Muscle layer of colon (tissue), 2 donors: ENCODE data around the gene KREMEN1.

Source experiments
- H3K27ac ChIP-seq: one replicate; pipeline ENCODE4 v1.7.0; 2013; ENCODE audit warnings: low read depth, mild to moderate bottlenecking, low read length, moderate library complexity
- H3K27me3 ChIP-seq, 2 donors: one replicate each; pipeline ENCODE4 v1.7.0; 2013; ENCODE audit warnings: low read length in 2 of 2, mild to moderate bottlenecking in 2 of 2; ENCODE audit not compliant: insufficient read depth in 2 of 2, control insufficient read depth in 1 of 2
- H3K36me3 ChIP-seq: one replicate; pipeline ENCODE4 v1.7.0; 2013; ENCODE audit warnings: mild to moderate bottlenecking, low read length; ENCODE audit not compliant: insufficient read depth
- H3K4me1 ChIP-seq: one replicate; pipeline ENCODE4 v1.7.0; 2013; ENCODE audit warnings: mild to moderate bottlenecking, low read length; ENCODE audit not compliant: insufficient read depth
- H3K4me3 ChIP-seq, 2 donors: one replicate each; pipeline ENCODE4 v1.7.0; 2013; ENCODE audit warnings: low read length in 2 of 2, low read depth in 1 of 2, mild to moderate bottlenecking in 1 of 2, moderate library complexity in 1 of 2
- H3K9ac ChIP-seq: one replicate; pipeline ENCODE4 v1.7.0; 2013; ENCODE audit warnings: low read length
- H3K9me3 ChIP-seq: one replicate; pipeline ENCODE4 v1.7.0; 2013; ENCODE audit warnings: mild to moderate bottlenecking, low read length
- donor health status: abdominal sarcoma.
- donor health status: Adenocarcinoma of cecum.

KREMEN1 gene

GRCh38 chr22:29151316-29151715 is 78.5 kb downstream of the KREMEN1 start:
- no peak overlapping the region for H3K27ac ChIP-seq
- peaks cover 15% of the 10 kb centered on the region for H3K4me1 ChIP-seq
- H3K27me3 ChIP-seq, result no peaks in the 10 kb centered on the region
- H3K9me3 ChIP-seq, result no peaks in the 10 kb centered on the region
- H3K4me3 ChIP-seq, result no peak overlapping the region
- no peak overlapping the region for H3K9ac ChIP-seq
- H3K36me3 ChIP-seq, result no peaks in the 10 kb centered on the region

DNA sequence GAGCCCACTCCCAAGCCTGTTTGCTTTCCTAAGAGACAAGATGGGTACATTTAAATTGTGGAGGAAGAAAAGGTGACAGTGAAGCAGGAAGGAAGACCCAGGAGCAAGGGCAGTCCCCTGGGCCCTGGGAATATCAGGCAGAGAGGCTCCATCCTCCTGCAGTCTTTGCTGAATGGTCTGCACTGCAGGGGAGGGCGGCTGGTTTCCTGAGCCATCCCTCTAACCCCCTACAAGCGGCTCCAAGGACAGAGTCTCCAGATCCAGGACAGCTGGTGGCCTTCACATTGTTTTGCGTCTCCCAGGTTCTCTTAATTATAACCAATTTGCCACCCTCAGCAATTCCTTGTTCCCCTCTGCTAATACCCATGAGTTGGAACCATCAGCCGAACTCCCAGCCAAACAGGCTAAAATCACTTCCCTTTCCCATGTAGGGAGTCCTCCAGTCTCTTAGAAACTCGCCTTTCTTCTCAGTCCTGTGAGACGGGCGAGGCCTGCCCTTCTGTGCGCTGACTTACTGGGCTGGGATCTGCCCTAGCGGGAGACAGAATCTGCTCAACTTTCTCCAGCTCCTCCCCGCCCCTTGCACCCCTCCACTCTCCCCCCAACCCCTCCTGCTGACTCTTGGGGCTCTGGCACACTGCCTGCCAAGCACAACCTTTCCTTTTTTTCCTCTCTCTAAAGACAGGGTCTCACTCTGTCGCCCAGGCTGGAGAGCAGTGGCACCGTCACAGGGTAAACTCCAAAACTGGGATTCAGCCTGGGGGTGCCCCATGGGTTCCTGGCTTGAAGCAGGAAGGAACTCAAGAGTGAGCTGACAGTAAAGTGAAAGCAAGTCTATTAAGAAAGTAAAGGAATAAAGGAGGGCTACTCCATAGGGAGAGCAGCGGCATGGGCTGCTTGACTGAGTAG is 79.5 kb downstream of the KREMEN1 start:
- H3K27me3 ChIP-seq, result no peaks in the 10 kb centered on the region
- H3K27ac ChIP-seq, result peak overlapping the region; percentile 66
- H3K9ac ChIP-seq, result no peak overlapping the region
- no peaks in the 10 kb centered on the region for H3K9me3 ChIP-seq
- no peaks in the 10 kb centered on the region for H3K36me3 ChIP-seq
- H3K4me3 ChIP-seq, result no peak overlapping the region
- H3K4me1 ChIP-seq, result peaks cover 15% of the 10 kb centered on the region

- no peak overlapping the region for H3K4me3 ChIP-seq
- no peak overlapping the region for H3K9ac ChIP-seq
- H3K36me3 ChIP-seq, result no peaks in the 10 kb centered on the region
- peaks cover 15% of the 10 kb centered on the region for H3K4me1 ChIP-seq
- H3K27ac ChIP-seq, result no peak overlapping the region
- no peaks in the 10 kb centered on the region for H3K9me3 ChIP-seq
- H3K27me3 ChIP-seq, result no peaks in the 10 kb centered on the region
These were observed 80.3 kb downstream of the KREMEN1 start for GRCh38 chr22:29152954-29153719.

DNA sequence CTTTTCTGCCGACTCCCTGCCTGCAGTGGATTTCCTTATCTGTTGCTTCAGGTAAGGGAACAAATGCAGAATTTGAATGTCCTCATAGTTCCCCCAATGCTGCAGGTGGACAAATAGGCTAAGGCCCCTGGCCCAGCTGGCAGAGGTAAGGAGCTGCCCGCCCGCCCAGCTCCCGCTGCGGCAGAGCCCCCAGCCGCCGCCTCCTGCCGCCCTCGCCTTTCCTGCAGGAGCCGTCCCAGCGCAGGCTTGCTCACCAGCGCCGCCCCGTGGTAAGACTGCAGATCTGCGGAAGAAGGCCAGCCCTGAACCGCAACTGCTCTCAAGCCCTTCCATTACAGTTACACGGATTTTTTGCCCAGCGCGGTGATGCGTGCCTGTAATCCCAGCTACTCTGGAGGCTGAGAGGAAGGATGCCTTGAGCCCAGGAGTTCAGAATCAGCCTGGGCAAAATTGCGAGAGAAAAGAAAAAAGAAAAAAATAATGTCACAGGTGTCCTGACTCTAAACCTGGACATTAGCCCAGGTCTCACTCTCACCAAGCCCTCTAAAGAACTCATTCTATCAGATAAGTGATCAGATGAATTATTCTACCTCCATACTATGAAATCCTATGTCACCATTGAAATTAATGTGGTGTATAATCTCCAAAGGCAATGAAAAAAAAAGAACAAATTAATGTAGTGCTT is 81.7 kb downstream of the KREMEN1 start:
- Histone ChIP-seq H3K9ac (no peak overlapping the region), H3K27ac (peak overlapping the region; percentile 22), H3K27me3 (no peaks in the 10 kb centered on the region), H3K36me3 (no peaks in the 10 kb centered on the region), H3K4me1 (peaks cover 15% of the 10 kb centered on the region), H3K9me3 (no peaks in the 10 kb centered on the region), H3K4me3 (peak overlapping the region in 1 of 2 donors; percentile 4)

DNA sequence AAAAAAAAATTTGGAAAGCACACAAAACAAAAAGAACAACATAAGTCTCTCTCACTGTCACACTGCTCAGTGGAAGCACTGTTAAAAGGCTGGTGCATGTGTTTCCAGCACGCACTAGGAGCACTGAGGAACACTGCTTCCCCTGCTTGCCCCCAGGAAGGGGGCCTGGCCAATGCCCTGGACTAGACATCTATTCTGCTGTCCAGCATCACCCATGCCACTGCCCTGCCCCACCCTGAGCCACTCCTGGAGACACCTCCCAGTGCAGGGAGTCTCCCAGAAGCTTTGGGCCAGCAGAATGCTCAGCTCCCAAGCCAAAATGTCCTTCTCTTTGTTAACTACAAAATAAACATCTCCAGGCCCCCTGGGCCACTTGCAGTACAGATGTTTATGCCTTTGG is 83.1 kb downstream of the KREMEN1 start:
- no peaks in the 10 kb centered on the region for H3K9me3 ChIP-seq
- no peak overlapping the region for H3K27ac ChIP-seq

GRCh38 chr22:29156507-29156906 is 83.7 kb downstream of the KREMEN1 start:
- Histone ChIP-seq H3K4me3 (no peak overlapping the region), H3K27ac (no peak overlapping the region), H3K9ac (no peak overlapping the region), H3K36me3 (no peaks in the 10 kb centered on the region), H3K9me3 (no peaks in the 10 kb centered on the region), H3K27me3 (no peaks in the 10 kb centered on the region), H3K4me1 (peaks cover 15% of the 10 kb centered on the region)

More for the DNA sequence above, 83.1 kb downstream of the KREMEN1 start:
- Histone ChIP-seq H3K36me3 (no peaks in the 10 kb centered on the region), H3K4me3 (no peak overlapping the region), H3K9ac (no peak overlapping the region), H3K27me3 (no peaks in the 10 kb centered on the region), H3K4me1 (peaks cover 15% of the 10 kb centered on the region)

DNA sequence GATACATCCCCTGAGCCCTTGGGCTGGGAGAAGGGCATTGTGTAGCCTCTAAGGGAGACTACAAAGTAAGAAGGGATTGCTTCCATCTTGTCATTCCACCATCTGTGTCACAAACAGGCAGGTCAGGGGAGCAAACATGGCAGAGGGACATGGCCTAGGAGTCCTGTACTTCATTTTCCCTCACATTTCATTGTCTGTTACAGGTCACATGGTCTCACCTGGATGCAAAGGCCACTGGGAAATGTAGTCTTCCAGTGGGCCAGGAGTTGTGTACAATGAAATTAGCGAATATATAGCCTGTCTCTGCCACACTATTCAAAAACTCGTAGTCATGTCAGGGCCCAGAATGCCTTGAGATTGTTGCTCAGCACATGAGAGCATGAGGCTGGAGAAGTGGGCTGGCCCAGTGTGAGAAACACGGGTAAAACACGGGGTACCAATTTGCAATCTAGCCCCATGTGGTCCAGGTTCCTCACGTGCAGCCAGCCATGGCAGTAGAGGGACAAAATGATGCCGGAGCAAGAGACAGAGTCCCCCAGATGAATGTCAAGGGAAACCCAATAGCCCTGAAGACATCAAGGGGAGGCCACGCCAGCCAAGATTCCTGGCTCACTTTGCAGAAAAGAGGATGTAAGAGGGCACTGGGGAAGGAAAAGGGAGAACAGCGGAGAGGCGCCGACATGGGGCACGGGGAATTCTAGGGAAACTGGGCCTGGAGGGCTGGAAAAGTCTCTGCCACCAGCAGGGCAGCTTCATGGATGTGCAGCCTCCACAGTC is 85.1 kb downstream of the KREMEN1 start:
- no peak overlapping the region for H3K4me3 ChIP-seq
- H3K36me3 ChIP-seq, result no peaks in the 10 kb centered on the region
- no peak overlapping the region for H3K27ac ChIP-seq
- no peak overlapping the region for H3K9ac ChIP-seq
- peaks cover 8% of the 10 kb centered on the region for H3K4me1 ChIP-seq
- H3K9me3 ChIP-seq, result no peaks in the 10 kb centered on the region
- no peaks in the 10 kb centered on the region for H3K27me3 ChIP-seq

DNA sequence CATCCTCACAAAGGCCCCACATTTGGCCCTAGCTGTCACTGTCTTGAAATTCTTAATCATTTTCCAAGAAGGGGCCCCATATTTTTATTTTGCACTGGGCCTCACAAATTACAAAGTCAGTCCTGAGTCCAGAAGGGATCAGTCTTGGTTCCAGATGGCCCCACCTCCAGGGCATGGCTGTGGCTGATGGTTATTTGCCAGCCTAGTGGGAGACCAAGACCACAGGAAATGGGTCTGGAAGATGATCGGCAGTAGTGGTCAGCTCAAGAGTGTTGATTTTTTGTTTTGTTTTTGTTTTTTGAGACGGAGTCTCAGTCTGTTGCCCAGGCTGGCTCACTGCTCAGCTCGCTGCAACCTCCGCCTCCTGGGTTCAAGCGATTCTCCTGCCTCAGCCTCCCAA is 85.7 kb downstream of the KREMEN1 start:
- H3K27me3 ChIP-seq, result no peaks in the 10 kb centered on the region
- no peak overlapping the region for H3K27ac ChIP-seq
- peaks cover 8% of the 10 kb centered on the region for H3K4me1 ChIP-seq
- H3K9ac ChIP-seq, result no peak overlapping the region
- H3K9me3 ChIP-seq, result no peaks in the 10 kb centered on the region
- no peak overlapping the region for H3K4me3 ChIP-seq
- H3K36me3 ChIP-seq, result no peaks in the 10 kb centered on the region

DNA sequence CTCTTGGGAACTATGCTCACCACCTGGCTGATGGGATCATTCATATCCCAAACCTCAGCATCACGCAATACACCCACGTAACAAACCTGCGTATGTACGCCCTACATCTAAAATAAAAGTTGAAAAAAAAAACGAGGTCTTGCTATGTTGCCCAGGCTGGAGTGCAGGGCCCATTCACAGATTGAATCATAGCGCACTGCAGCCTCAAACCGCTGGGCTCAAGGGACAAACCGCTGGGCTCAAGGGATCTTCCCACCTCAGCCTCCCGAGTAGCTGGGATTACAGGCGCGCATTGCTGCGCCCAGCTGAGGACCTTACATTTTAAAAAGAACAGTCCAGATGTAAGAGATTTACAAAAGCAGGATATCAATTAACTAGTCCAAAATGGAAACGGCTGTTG is 91.0 kb downstream of the KREMEN1 start:
- Histone ChIP-seq H3K27ac (no peak overlapping the region), H3K4me3 (no peak overlapping the region)

DNA sequence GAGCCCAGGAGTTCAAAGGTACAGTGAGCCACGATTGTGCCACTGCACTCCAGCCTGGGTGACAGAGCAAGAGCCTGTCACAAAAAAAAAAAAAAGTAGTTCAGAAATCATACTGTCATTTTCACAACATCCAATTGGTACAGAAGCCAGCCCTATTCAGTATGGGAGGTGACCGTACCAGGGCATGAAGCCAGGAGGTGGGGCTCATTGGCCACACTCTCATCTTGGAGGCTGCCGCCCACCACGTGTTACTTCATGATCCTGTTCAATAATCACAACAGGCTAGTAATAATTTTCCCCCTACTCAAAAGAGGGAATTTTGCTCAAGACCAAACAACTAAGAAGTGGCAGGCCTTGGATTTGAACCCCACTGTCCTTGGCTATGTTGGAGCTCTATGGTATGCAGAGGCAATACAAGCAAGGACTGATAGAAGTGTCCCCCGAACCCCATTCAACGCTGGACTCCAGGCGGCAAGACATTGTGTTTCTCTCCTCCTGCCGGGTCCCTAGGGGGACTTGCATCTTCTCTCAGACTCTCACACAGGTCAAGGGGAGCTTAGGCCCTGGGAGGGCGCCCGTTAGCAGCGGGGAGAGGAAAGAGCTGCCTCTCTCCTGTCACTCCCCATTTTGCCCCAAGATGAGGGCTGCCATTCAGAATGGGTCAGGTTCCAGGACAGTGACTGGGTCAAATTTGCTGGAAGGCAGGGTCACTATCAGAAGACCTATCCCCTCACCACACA is 92.7 kb downstream of the KREMEN1 start:
- Histone ChIP-seq H3K27me3 (no peaks in the 10 kb centered on the region), H3K27ac (no peak overlapping the region)

More for the DNA sequence above, 91.0 kb downstream of the KREMEN1 start:
- H3K9me3 ChIP-seq, result no peaks in the 10 kb centered on the region
- H3K4me1 ChIP-seq, result no peaks in the 10 kb centered on the region
- no peaks in the 10 kb centered on the region for H3K36me3 ChIP-seq
- H3K27me3 ChIP-seq, result no peaks in the 10 kb centered on the region
- H3K9ac ChIP-seq, result no peak overlapping the region

More for the DNA sequence above, 92.7 kb downstream of the KREMEN1 start:
- Histone ChIP-seq H3K4me3 (no peak overlapping the region), H3K9me3 (no peaks in the 10 kb centered on the region), H3K4me1 (no peaks in the 10 kb centered on the region), H3K9ac (no peak overlapping the region), H3K36me3 (no peaks in the 10 kb centered on the region)
